ENCODE measurements around the gene UBR2. TPM values are rescaled to one million over a fixed set of nuclear protein-coding genes. Genes with fewer than 3 reads are reported as not detected.
"Not testable (repeated sequence)": the region's sequence is repeated elsewhere in the genome, so short reads cannot be mapped to it uniquely, and the experiment has no call there.

Gene UBR2
- total and polyA plus RNA-seq, 9 donors: 13.5 to 22.6 (median 15.3) TPM

- H3K4me1 ChIP-seq (ENCODE audit: control insufficient read depth, insufficient read depth, low read length): no peaks in the 10 kb centered on the region
- no peak overlapping the region for H3K4me3 ChIP-seq (ENCODE audit: low read length)
- H3K9me3 ChIP-seq (replicated peaks; ENCODE audit: control insufficient read depth, low read depth, low read length): no peaks in the 10 kb centered on the region
- no peaks in the 10 kb centered on the region for H3K27me3 ChIP-seq (ENCODE audit: control insufficient read depth, insufficient read depth, low read length)
- H3K27ac ChIP-seq (ENCODE audit: low read length): no peak overlapping the region
- no peak for DNase-seq
- no peaks in the 10 kb centered on the region for H3K36me3 ChIP-seq (ENCODE audit: control insufficient read depth, insufficient read depth, low read length)
- 79% methylated on average over 2 of the region's 8 CpGs for WGBS (ENCODE audit: insufficient coverage)
Observed at GRCh38 chr6:42720739-42721138, 156.9 kb downstream of the UBR2 start.

- H3K9me3 ChIP-seq (replicated peaks; ENCODE audit: control insufficient read depth, low read depth, low read length): no peaks in the 10 kb centered on the region
- H3K27me3 ChIP-seq (ENCODE audit: control insufficient read depth, insufficient read depth, low read length): no peaks in the 10 kb centered on the region
- H3K27ac ChIP-seq (ENCODE audit: low read length): no peak within 1 kb of the TSS
- DNase-seq: no peak
- no peak within 1 kb of the TSS for H3K4me3 ChIP-seq (ENCODE audit: low read length)
- H3K36me3 ChIP-seq (ENCODE audit: control insufficient read depth, insufficient read depth, low read length): no peaks in the 10 kb centered on the region
- WGBS (ENCODE audit: insufficient coverage): 77% methylated on average over 5 of the region's 6 CpGs
- peaks cover 3% of the 10 kb centered on the region for H3K4me1 ChIP-seq (ENCODE audit: control insufficient read depth, insufficient read depth, low read length)
Observed at GRCh38 chr6:42722497-42722896, 158.7 kb downstream of the UBR2 start, which contains the start of gene PRPH2. Gene PRPH2 (minus strand): TSS chr6:42722597. CDS start chr6:42722334, 263 bp downstream.

GRCh38 chr6:42724825-42725224, 161.0 kb downstream of the UBR2 start:
- DNase-seq: no peak
- H3K36me3 ChIP-seq (ENCODE audit: control insufficient read depth, insufficient read depth, low read length): no peaks in the 10 kb centered on the region
- H3K27me3 ChIP-seq (ENCODE audit: control insufficient read depth, insufficient read depth, low read length): no peaks in the 10 kb centered on the region
- H3K9me3 ChIP-seq (replicated peaks; ENCODE audit: control insufficient read depth, low read depth, low read length): no peaks in the 10 kb centered on the region
- no peak overlapping the region for H3K27ac ChIP-seq (ENCODE audit: low read length)
- peaks cover 4% of the 10 kb centered on the region for H3K4me1 ChIP-seq (ENCODE audit: control insufficient read depth, insufficient read depth, low read length)
- no peak overlapping the region for H3K4me3 ChIP-seq (ENCODE audit: low read length)

- peak; percentile 42 for DNase-seq
- H3K27ac ChIP-seq (ENCODE audit: low read length): no peak overlapping the region
- H3K36me3 ChIP-seq (ENCODE audit: control insufficient read depth, insufficient read depth, low read length): no peaks in the 10 kb centered on the region
- no peak overlapping the region for H3K4me3 ChIP-seq (ENCODE audit: low read length)
- H3K27me3 ChIP-seq (ENCODE audit: control insufficient read depth, insufficient read depth, low read length): no peaks in the 10 kb centered on the region
- no peaks in the 10 kb centered on the region for H3K9me3 ChIP-seq (replicated peaks; ENCODE audit: control insufficient read depth, low read depth, low read length)
- H3K4me1 ChIP-seq (ENCODE audit: control insufficient read depth, insufficient read depth, low read length): peaks cover 4% of the 10 kb centered on the region
Observed at GRCh38 chr6:42726026-42726425, 162.2 kb downstream of the UBR2 start.

GRCh38 chr6:42726485-42727086, 162.8 kb downstream of the UBR2 start:
- 0% methylated on average over 2 of the region's 14 CpGs for WGBS (ENCODE audit: insufficient coverage)
- H3K4me3 ChIP-seq (ENCODE audit: low read length): peak overlapping the region; percentile 60
- DNase-seq: peak; percentile 93
- H3K9me3 ChIP-seq (replicated peaks; ENCODE audit: control insufficient read depth, low read depth, low read length): no peaks in the 10 kb centered on the region
- peaks cover 4% of the 10 kb centered on the region for H3K4me1 ChIP-seq (ENCODE audit: control insufficient read depth, insufficient read depth, low read length)
- no peaks in the 10 kb centered on the region for H3K27me3 ChIP-seq (ENCODE audit: control insufficient read depth, insufficient read depth, low read length)
- no peaks in the 10 kb centered on the region for H3K36me3 ChIP-seq (ENCODE audit: control insufficient read depth, insufficient read depth, low read length)
- H3K27ac ChIP-seq (ENCODE audit: low read length): peak overlapping the region; percentile 80

GRCh38 chr6:42727087-42727611, 163.3 kb downstream of the UBR2 start:
- no peaks in the 10 kb centered on the region for H3K27me3 ChIP-seq (ENCODE audit: control insufficient read depth, insufficient read depth, low read length)
- peak overlapping the region; percentile 80 for H3K27ac ChIP-seq (ENCODE audit: low read length)
- H3K4me3 ChIP-seq (ENCODE audit: low read length): peak overlapping the region; percentile 60
- H3K9me3 ChIP-seq (replicated peaks; ENCODE audit: control insufficient read depth, low read depth, low read length): no peaks in the 10 kb centered on the region
- peaks cover 4% of the 10 kb centered on the region for H3K4me1 ChIP-seq (ENCODE audit: control insufficient read depth, insufficient read depth, low read length)
- peak; percentile 49 for DNase-seq
- WGBS (ENCODE audit: insufficient coverage): 7% methylated on average over 52 of the region's 52 CpGs
- no peaks in the 10 kb centered on the region for H3K36me3 ChIP-seq (ENCODE audit: control insufficient read depth, insufficient read depth, low read length)

GRCh38 chr6:42727627-42728026, 163.8 kb downstream of the UBR2 start:
- WGBS (ENCODE audit: insufficient coverage): 38% methylated on average over 15 of the region's 22 CpGs
- Histone ChIP-seq H3K4me3 (ENCODE audit: low read length) (peak overlapping the region; percentile 60), H3K36me3 (ENCODE audit: control insufficient read depth, insufficient read depth, low read length) (no peaks in the 10 kb centered on the region), H3K27me3 (ENCODE audit: control insufficient read depth, insufficient read depth, low read length) (peaks cover under 1% of the 10 kb centered on the region), H3K27ac (ENCODE audit: low read length) (no peak overlapping the region), H3K9me3 (replicated peaks; ENCODE audit: control insufficient read depth, low read depth, low read length) (no peaks in the 10 kb centered on the region), H3K4me1 (ENCODE audit: control insufficient read depth, insufficient read depth, low read length) (peaks cover 4% of the 10 kb centered on the region)
- DNase-seq: peak; percentile 16

- Histone ChIP-seq H3K4me3 (ENCODE audit: low read length) (no peak overlapping the region), H3K4me1 (ENCODE audit: control insufficient read depth, insufficient read depth, low read length) (peaks cover 4% of the 10 kb centered on the region), H3K36me3 (ENCODE audit: control insufficient read depth, insufficient read depth, low read length) (no peaks in the 10 kb centered on the region), H3K9me3 (replicated peaks; ENCODE audit: control insufficient read depth, low read depth, low read length) (no peaks in the 10 kb centered on the region), H3K27me3 (ENCODE audit: control insufficient read depth, insufficient read depth, low read length) (peaks cover 2% of the 10 kb centered on the region), H3K27ac (ENCODE audit: low read length) (no peak overlapping the region)
- 57% methylated on average over 1 of the region's 3 CpGs for WGBS (ENCODE audit: insufficient coverage)
- DNase-seq: no peak
Observed at GRCh38 chr6:42729731-42730130, 165.9 kb downstream of the UBR2 start.

GRCh38 chr6:42733867-42734481, 170.1 kb downstream of the UBR2 start:
- not testable (repeated sequence) for H3K27me3 ChIP-seq (ENCODE audit: control insufficient read depth, insufficient read depth, low read length); H3K27ac ChIP-seq (ENCODE audit: low read length); H3K4me1 ChIP-seq (ENCODE audit: control insufficient read depth, insufficient read depth, low read length); H3K9me3 ChIP-seq (replicated peaks; ENCODE audit: control insufficient read depth, low read depth, low read length); H3K36me3 ChIP-seq (ENCODE audit: control insufficient read depth, insufficient read depth, low read length); DNase-seq; H3K4me3 ChIP-seq (ENCODE audit: low read length)
- 86% methylated on average over 1 of the region's 13 CpGs for WGBS (ENCODE audit: insufficient coverage)

- DNase-seq: no peak
- no peaks in the 10 kb centered on the region for H3K36me3 ChIP-seq (ENCODE audit: control insufficient read depth, insufficient read depth, low read length)
- no peaks in the 10 kb centered on the region for H3K4me1 ChIP-seq (ENCODE audit: control insufficient read depth, insufficient read depth, low read length)
- H3K9me3 ChIP-seq (replicated peaks; ENCODE audit: control insufficient read depth, low read depth, low read length): no peaks in the 10 kb centered on the region
- no CpG with 5 or more reads among the region's 3 CpGs for WGBS (ENCODE audit: insufficient coverage)
- H3K27ac ChIP-seq (ENCODE audit: low read length): no peak overlapping the region
- H3K27me3 ChIP-seq (ENCODE audit: control insufficient read depth, insufficient read depth, low read length): peaks cover 8% of the 10 kb centered on the region
- H3K4me3 ChIP-seq (ENCODE audit: low read length): no peak overlapping the region
Observed at GRCh38 chr6:42735976-42736375, 172.1 kb downstream of the UBR2 start.
